ENCODE measurements around the gene FBXL7.

The FBXL7 gene

DNA sequence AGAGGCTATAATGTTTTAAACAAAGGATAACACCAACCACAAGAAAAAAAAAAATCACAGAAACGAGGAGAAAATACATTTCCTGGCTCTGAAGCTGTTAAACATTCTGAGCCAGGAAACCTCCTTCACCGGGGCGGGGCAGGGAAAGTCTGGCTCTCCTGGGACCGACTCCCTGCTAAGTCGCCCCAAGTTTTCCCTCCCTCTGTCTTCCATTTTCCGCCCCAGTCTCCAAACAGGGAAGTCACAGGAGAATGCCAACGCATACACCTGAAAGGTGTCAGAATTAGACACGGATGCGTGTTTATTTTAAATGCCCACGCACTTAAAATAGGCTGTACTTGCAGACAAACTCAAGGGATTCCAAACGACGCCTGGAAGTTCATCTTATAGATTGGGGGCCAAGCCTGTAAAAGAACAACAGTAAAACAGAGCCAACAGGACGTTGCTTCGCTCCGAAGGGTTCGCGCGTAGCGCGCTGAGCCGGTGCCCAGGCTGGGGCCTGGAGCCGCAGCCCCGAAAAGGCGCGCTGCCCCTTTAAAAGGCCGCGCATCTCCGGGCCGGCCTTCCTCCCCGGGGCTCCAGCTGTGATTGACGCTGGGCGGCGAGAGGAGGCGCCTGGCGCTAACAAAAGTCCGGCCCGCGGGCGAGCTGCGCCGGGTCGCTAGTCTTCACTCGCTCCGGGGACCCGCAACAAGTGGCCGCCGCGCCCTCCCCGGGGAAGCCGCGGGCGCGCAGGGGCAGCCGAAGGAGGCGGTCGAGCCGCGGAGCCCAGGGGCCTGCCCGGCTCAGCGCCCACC, at the start of gene FBXL7:
FBXL7 (plus strand) TSS at position 653 of the 797 bp plus-strand sequence.
- FAIRE-seq = no peak
- DNase-seq (ENCODE audit: low spot score) = peak; percentile 92

GRCh38 chr5:15450473-15450872, 49.5 kb upstream of the FBXL7 start:
- FAIRE-seq (no peak), DNase-seq (ENCODE audit: low spot score) (no peak)

- FAIRE-seq (no peak), DNase-seq (ENCODE audit: low spot score) (no peak)
Observed at GRCh38 chr5:15450949-15451348, 49.0 kb upstream of the FBXL7 start.

GRCh38 chr5:15452030-15452429, 48.0 kb upstream of the FBXL7 start:
- FAIRE-seq = no peak
- no peak for DNase-seq (ENCODE audit: low spot score)

DNA sequence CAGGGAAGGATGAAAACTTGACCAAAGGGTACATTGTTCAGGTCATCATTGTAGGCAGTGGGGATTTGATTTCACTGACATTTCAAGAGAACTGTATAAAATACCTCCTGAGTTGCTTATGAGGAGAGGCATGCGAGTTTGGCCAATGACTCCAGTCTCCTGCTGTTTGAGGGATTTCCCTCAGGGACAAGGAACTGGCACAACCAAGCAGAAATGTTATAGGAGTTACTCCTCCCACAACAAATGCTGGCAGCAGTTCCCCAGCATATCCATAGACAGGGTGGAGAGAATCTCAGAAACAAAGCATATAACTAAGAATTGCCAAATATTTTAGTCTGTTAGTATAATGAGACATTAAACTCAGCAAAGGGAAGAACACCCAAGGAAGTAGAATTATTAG, 47.2 kb upstream of the FBXL7 start:
- FAIRE-seq (no peak), DNase-seq (ENCODE audit: low spot score) (no peak)

GRCh38 chr5:15459200-15459599, 40.8 kb upstream of the FBXL7 start:
- FAIRE-seq (no peak), DNase-seq (ENCODE audit: low spot score) (no peak)

- DNase-seq (ENCODE audit: low spot score) (no peak), FAIRE-seq (no peak)
Observed at GRCh38 chr5:15463231-15463980, 36.6 kb upstream of the FBXL7 start.

- DNase-seq (ENCODE audit: low spot score) (no peak), FAIRE-seq (no peak)
Observed at GRCh38 chr5:15472116-15472515, 27.9 kb upstream of the FBXL7 start.

GRCh38 chr5:15474143-15474719, 25.7 kb upstream of the FBXL7 start:
- FAIRE-seq = no peak
- no peak for DNase-seq (ENCODE audit: low spot score)

GRCh38 chr5:15475367-15475766, 24.6 kb upstream of the FBXL7 start:
- no peak for DNase-seq (ENCODE audit: low spot score)
- no peak for FAIRE-seq

DNA sequence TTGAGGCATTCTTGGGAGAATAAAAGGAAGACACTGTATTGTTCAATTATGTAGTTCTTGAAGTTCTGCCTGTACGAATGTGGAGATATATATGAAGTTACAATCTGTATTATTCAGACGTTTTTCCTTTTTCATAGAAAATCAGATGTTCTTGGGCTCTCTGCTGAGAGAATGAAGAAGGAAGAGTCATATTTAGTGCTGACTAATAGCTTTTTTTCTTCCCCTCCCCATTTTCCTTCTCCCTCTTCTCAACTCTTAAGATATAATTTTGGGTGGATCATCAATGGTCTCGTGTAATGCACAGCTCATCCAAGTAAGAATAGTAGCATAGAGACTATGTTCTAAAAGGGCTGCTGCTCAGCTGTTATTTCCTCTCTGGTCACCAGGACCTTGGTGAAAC, 23.0 kb upstream of the FBXL7 start:
- no peak for FAIRE-seq
- DNase-seq (ENCODE audit: low spot score) = no peak

GRCh38 chr5:15480436-15480835, 19.5 kb upstream of the FBXL7 start:
- DNase-seq (ENCODE audit: low spot score) = no peak
- no peak for FAIRE-seq

DNA sequence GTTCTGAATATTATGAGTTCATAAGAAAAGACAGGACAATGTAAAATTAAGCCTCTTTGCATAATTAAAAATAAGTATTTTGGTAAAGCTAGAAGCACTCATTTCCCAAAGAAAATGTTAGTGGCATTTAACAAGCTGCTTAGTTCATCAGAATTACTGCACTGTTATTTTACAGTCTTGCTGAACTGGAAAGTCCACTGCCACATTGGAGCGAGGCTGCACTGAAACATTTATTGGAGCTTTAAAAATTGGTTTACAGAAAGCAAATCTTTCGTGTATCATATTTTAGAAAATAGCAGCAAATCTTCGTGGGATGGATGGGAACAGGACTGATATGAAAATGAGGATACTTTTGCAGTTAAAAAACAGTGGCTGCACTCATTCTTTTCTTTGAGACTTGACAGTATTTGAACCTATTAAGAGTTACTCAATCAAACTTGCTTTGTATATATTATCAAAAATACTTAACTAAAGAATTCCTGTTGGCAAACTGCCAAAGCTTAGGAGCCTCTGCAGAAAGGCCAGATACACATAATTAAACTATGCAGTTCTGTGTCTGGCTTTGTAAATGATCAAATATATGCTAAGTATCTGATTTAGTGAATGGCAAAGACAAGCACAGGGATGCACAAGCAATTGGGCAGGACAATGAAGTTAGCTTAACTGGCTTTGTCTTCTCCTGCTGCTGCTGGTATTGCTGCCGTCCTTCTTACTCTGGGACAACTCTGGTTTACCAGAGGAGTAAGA, 16.5 kb upstream of the FBXL7 start:
- FAIRE-seq (no peak), DNase-seq (ENCODE audit: low spot score) (no peak)

GRCh38 chr5:15487228-15487627, 12.8 kb upstream of the FBXL7 start:
- DNase-seq (ENCODE audit: low spot score) = no peak
- no peak for FAIRE-seq

DNA sequence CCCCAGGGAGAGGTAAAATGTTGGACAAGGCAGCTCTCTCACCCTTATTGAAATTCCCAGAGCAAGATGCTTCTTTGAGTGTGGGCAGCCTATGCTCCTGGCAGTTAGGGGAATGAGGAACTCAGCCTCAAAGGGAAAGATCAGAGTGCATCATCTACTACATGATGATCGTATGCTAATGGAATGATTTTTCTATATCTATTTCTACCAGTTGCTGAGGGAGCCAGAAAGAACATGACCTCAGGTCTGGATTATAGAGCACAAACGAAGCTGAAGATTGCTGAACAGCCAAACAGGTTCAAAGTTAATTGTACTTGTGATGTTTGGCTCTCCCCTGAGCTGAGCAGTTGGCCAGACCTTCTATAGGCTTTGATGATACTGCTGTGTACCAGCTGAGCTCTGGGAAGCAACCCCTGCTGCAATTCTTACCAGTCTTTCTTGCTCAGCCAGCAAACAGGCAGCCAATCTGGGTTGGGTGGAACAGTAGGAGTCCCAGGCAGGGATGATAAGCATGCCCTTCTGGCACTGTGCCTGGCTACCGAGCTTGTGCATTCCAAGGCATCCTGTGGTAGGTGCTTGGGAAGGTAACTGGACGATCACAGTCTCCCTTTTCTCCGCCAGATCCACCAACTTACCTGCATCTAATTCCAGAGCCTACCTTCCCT, 10.3 kb upstream of the FBXL7 start:
- FAIRE-seq = no peak

GRCh38 chr5:15492545-15492944, 7.4 kb upstream of the FBXL7 start:
- peak; percentile 65 for FAIRE-seq
- DNase-seq (ENCODE audit: low spot score) = no peak

More for the DNA sequence above, 10.3 kb upstream of the FBXL7 start:
- no peak for DNase-seq (ENCODE audit: low spot score)

- no peak for FAIRE-seq
- no peak for DNase-seq (ENCODE audit: low spot score)
Observed at GRCh38 chr5:15493501-15493900, 6.5 kb upstream of the FBXL7 start.

DNA sequence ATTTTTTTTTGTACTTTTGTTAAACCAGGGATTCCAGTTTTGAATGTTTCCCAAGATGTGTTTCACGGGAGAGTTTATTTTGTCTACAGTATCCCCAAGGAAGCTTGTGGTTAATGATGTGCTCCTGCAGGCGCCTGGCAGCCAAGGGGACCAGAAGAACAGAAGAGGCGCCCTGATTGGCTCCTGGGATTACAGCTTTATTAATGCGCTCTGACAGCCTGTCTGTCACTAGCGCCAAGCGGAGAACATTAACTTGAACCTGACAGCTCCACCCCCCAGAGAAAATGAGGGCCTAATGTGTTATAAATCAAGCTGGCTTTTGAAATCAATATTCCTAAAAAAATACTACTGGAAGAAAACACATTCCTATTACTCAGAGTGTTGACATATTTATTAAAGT, 5.0 kb upstream of the FBXL7 start:
- DNase-seq (ENCODE audit: low spot score) (no peak), FAIRE-seq (no peak)

DNA sequence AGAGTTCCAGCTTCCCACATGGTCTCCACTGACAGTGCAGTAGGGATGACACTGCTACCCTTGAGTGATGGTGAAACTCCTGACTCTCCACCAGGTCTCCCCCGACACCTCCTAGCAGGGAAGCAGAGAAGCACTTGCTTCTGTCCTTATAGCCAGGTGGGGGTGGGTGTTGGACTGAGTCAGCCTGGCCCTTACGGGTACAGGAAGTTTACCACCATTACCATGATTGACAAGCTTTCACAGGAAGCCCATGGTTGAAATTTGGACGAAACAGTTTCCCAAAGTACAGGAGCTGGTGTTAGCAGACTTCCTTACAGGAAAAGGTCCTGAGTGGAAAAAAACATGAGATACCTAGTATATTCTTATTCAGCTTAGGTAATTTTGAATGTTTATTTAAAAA, 3.1 kb upstream of the FBXL7 start:
- no peak for FAIRE-seq
- no peak for DNase-seq (ENCODE audit: low spot score)

DNA sequence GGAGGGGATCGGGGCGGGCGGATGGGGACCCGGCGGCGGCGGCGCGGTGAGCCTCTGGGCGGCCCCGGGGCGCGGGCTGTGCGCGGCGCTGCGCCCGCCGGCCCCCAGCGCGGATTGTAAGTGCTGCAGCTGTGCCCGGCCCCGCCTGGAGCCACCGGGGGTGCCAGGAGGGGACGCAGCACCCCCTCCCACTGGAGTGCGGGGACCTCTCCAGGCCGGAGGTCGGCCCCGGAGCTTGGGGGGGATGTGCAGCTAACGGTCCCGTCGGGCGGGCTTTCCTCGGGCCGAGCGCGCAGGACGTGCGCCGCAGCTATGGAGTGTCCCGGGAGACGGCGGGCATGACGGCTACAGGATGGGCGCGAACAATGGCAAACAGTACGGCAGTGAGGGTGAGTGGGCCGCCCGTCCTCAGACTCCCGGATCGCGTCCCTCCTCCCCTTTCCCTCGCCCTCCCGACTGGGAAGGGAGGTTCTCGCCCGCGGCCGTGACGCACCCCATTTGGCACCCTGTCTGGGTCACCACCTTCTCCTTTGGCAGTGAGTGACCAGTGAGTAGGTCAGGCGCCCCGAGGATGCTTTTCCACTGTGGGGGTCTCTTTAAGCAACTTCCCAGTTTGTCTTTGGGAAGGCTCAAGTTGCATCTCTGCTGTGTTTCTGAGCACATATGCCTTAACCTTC, 483 bp downstream of the FBXL7 start:
- no peak for FAIRE-seq
- peak; percentile 52 for DNase-seq (ENCODE audit: low spot score)
